GM12878 (cell line): ENCODE data around the gene ELANE. TPM values are rescaled to one million over a fixed set of nuclear protein-coding genes. Genes with fewer than 3 reads are reported as not detected.

Experiments
- ATAC-seq: fragments of 200-7000 bp; cut with Tn5 transposase; 3 replicates; pipeline ENCODE4 v1.9.1; 2020; ENCODE audit warnings: mild to moderate bottlenecking, moderate library complexity
- BruUV-seq: library from RNA; stranded (reverse); fragments of 400-500 nt; replicated peaks from 2 replicates; lab custom pipeline; 2021; lab: Mats Ljungman, UMichigan
- CTCF ChIA-PET: fragments of 300-600 bp; sonication (Branson Sonifier 250); formaldehyde crosslinking; extraction: SDS; loops from one replicate; lab custom pipeline; 2021; ENCODE audit warnings: inconsistent platforms; lab: Yijun Ruan, JAX
- POLR2A ChIA-PET: fragments of 350-600 bp; formaldehyde crosslinking; extraction: SDS; loops from one replicate; lab custom pipeline; 2021; ENCODE audit warnings: inconsistent platforms; lab: Charles Lee
- RAD21 ChIA-PET: fragments of 300-600 bp; sonication (Branson Sonifier 250); formaldehyde crosslinking; loops from one replicate; lab custom pipeline; 2023; ENCODE audit warnings: antibody characterized with exemption; ENCODE audit not compliant: unreplicated experiment; lab: Charles Lee
- SMC1A ChIA-PET: fragments of 300-600 bp; sonication (Branson Sonifier 250); formaldehyde crosslinking; loops from one replicate; lab custom pipeline; 2023; ENCODE audit not compliant: unreplicated experiment, uncharacterized antibody; lab: Charles Lee
- DNase-seq: peaks from one replicate; pipeline ENCODE4 v3.0.0-alpha.2; 2011; ENCODE audit warnings: low read depth, low spot score
- FAIRE-seq: peaks from 3 replicates; lab custom pipeline; 2011; peaks lifted over from hg19 to GRCh38; lab: Jason Lieb, UNC
- H2AFZ ChIP-seq: 2 replicates; pipeline ENCODE4 v1.6.0; 2011; ENCODE audit warnings: low read depth, low read length, control low read depth; ENCODE audit not compliant: control insufficient read depth
- H3K27ac ChIP-seq: 2 replicates; pipeline ENCODE4 v1.5.1; 2011; ENCODE audit warnings: control low read depth; ENCODE audit not compliant: control insufficient read depth, insufficient read depth
- H3K27me3 ChIP-seq, 2 experiments: replicated peaks in 1 of 2; 2 replicates each; pipeline versions ENCODE4 v1.6.0 to v1.6.1; 2011; ENCODE audit warnings: low read length in 1 of 2; ENCODE audit not compliant: control insufficient read depth in 2 of 2, insufficient read depth in 2 of 2
- H3K36me3 ChIP-seq, 2 experiments: 2 replicates each; pipeline ENCODE4 v1.5.1; 2011; ENCODE audit warnings: low read length in 1 of 2; ENCODE audit not compliant: control insufficient read depth in 2 of 2, insufficient read depth in 2 of 2
- H3K4me1 ChIP-seq: 2 replicates; pipeline ENCODE4 v1.6.1; 2011; ENCODE audit warnings: mild to moderate bottlenecking, low read length, moderate library complexity, mixed read lengths; ENCODE audit not compliant: control insufficient read depth, insufficient read depth
- H3K4me2 ChIP-seq: 2 replicates; pipeline ENCODE4 v1.6.0; 2011; ENCODE audit warnings: control low read depth; ENCODE audit not compliant: control insufficient read depth, insufficient read depth
- H3K4me3 ChIP-seq: fragments of 200-600 bp; sonication (generic); 2 replicates; pipeline ENCODE4 v1.5.1; 2016
- H3K79me2 ChIP-seq: 2 replicates; pipeline ENCODE4 v1.6.0; 2011; ENCODE audit warnings: low read length; ENCODE audit not compliant: control insufficient read depth, insufficient read depth
- H3K9ac ChIP-seq: 2 replicates; pipeline ENCODE4 v1.8.0; 2011; ENCODE audit warnings: low read length, control low read depth, mixed read lengths; ENCODE audit not compliant: control insufficient read depth, insufficient read depth
- H3K9me3 ChIP-seq: replicated peaks from 3 replicates; pipeline ENCODE4 v1.5.1; 2011; ENCODE audit warnings: mild to moderate bottlenecking, low read length; ENCODE audit not compliant: control insufficient read depth, insufficient read depth
- H4K20me1 ChIP-seq: 2 replicates; pipeline ENCODE4 v1.6.0; 2011; ENCODE audit not compliant: control insufficient read depth, insufficient read depth
- ATF2 ChIP-seq: IDR thresholded peaks from 2 replicates; pipeline ENCODE4 v1.6.1; 2012; ENCODE audit warnings: low read length, inconsistent platforms
- ATF3 ChIP-seq: IDR thresholded peaks from 2 replicates; pipeline ENCODE4 v1.6.1; 2011; ENCODE audit warnings: low read depth, mild to moderate bottlenecking, low read length, moderate library complexity, borderline replicate concordance; ENCODE audit errors: extremely low read depth
- CHD4 ChIP-seq: fragments of 200-600 bp; sonication (generic); IDR thresholded peaks from 2 replicates; pipeline ENCODE4 v1.6.1; 2016; ENCODE audit warnings: mild to moderate bottlenecking
- EGR1 ChIP-seq, 2 experiments: IDR thresholded peaks; 1 replicate in 1 of 2; 2 replicates in 1 of 2; pipeline ENCODE4 v1.6.1; 2011 to 2012; ENCODE audit warnings: low read depth in 2 of 2, low read length in 2 of 2, borderline replicate concordance in 1 of 2, mild to moderate bottlenecking in 1 of 2, moderate library complexity in 1 of 2
- HCFC1 ChIP-seq: fragments of 150-350 bp; IDR thresholded peaks from 2 replicates; pipeline ENCODE4 v1.6.1; 2014; ENCODE audit warnings: low read length
- JUND ChIP-seq: IDR thresholded peaks from 2 replicates; pipeline ENCODE4 v1.6.1; 2012; ENCODE audit warnings: low read depth, mild to moderate bottlenecking, low read length, improper control_type of control experiment, moderate library complexity
- KLF5 ChIP-seq: fragments of 450-650 bp; IDR thresholded peaks from 2 replicates; pipeline ENCODE4 v1.6.1; 2014; ENCODE audit warnings: mild to moderate bottlenecking; ENCODE audit not compliant: partially characterized antibody
- NR2C2 ChIP-seq: IDR thresholded peaks from 2 replicates; pipeline ENCODE4 v1.6.1; 2011; ENCODE audit warnings: borderline replicate concordance, low read depth; ENCODE audit not compliant: control insufficient read depth, insufficient read length
- RAD51 ChIP-seq: fragments of 450-650 bp; IDR thresholded peaks from 2 replicates; pipeline ENCODE4 v1.6.1; 2016; ENCODE audit warnings: moderate library complexity, mild to moderate bottlenecking, inconsistent platforms
- TAF1 ChIP-seq: IDR thresholded peaks from 2 replicates; pipeline ENCODE4 v1.6.1; 2011; ENCODE audit warnings: mild to moderate bottlenecking, low read depth, low read length, borderline replicate concordance
- ZBTB4 ChIP-seq: fragments of 450-650 bp; formaldehyde crosslinking; IDR thresholded peaks from 2 replicates; pipeline ENCODE4 v1.4.0; 2022; ENCODE audit warnings: mild to moderate bottlenecking, moderate library complexity
- ZBTB40 ChIP-seq: fragments of 450-650 bp; IDR thresholded peaks from 2 replicates; pipeline ENCODE4 v1.6.1; 2016; ENCODE audit warnings: mild to moderate bottlenecking, moderate library complexity, borderline replicate concordance
- WGBS: methylation state at CpG from one replicate; pipeline ENCODE4 v1.1.6; 2016; ENCODE audit warnings: low lambda C conversion rate; ENCODE audit not compliant: insufficient replicate concordance, insufficient coverage; ENCODE audit errors: missing lambda C conversion rate; 5-methylcytosine and 5-hydroxymethylcytosine counted together
- in situ Hi-C: fragments of 300-500 bp; cut with MboI; formaldehyde crosslinking; loops from 9 replicates; pipeline ENCODE4 v1.14.3; 2018; ENCODE audit warnings: mixed read lengths
- intact Hi-C: fragments of 100-400 bp; cut with micrococcal nuclease; formaldehyde crosslinking; loops from one replicate; pipeline ENCODE4 v1.14.2; 2022; ENCODE audit not compliant: unreplicated experiment
- polyA plus RNA-seq, 11 experiments: library from polyadenylated mRNA; depleted of rRNA in 4 of 11; unstranded in 6 of 11; stranded (reverse) in 5 of 11; fragments of >200 nt; fragmentation: Nextera tagmentation in 4 of 11; fragmentation: Illumina TruSeq in 1 of 11; extraction: Ambion mirVana in 4 of 11; extraction: Trizol in 1 of 11; gene quantifications; 1 replicate in 1 of 11; 2 replicates in 10 of 11; pipeline versions ENCODE4 v1.2.1 to v1.2.3, GENCODE V29; 2011 to 2016; ENCODE audit warnings: inconsistent platforms in 2 of 11, missing spikeins in 2 of 11, low read depth in 1 of 11
- total RNA-seq, 4 experiments: library from RNA; depleted of rRNA in 3 of 4; stranded (reverse); fragments of >200 nt in 3 of 4; fragmentation: Illumina TruSeq in 1 of 4; extraction: Trizol in 1 of 4; gene quantifications; 2 replicates each; pipeline versions ENCODE4 v1.2.1 to v1.2.3, GENCODE V29; 2013 to 2021

ELANE gene
- total and polyA plus RNA-seq, 10 of the 15 experiments (the other 5 are each of a cell fraction or from before 2014, with no cell fraction given), result not detected

GRCh38 chr19:854549-854948 is 2.4 kb downstream of the ELANE start:
- FAIRE-seq, result no peak
- BruUV-seq, result no TSS peak
- Histone ChIP-seq H3K27me3 (no peaks in the 10 kb centered on the region), H3K9me3 (no peaks in the 10 kb centered on the region), H3K4me3 (no peak overlapping the region), H3K36me3 (no peaks in the 10 kb centered on the region), H3K4me1 (no peaks in the 10 kb centered on the region), H2AFZ (no peak overlapping the region), H3K4me2 (no peak overlapping the region), H3K9ac (no peak overlapping the region), H3K27ac (no peak overlapping the region), H3K79me2 (no peaks in the 10 kb centered on the region), H4K20me1 (no peaks in the 10 kb centered on the region)
- ChIA-PET RAD21 (interaction anchor here (0.7 kb wide), 1 partner anchor 74 kb away, joined by 3 read pairs; no protein-coding TSS in a partner anchor), CTCF (interaction anchor here (2.2 kb wide), 1 partner anchor 9 kb away, joined by 8 read pairs; no protein-coding TSS in a partner anchor), POLR2A (no interaction called here), SMC1A (interaction anchor here (0.6 to 0.9 kb wide), 2 partner anchors 11 to 130 kb away, joined by 3 read pairs; partner anchors contain the start of gene WDR18)
- in situ Hi-C loops, result no loop called here
- ATAC-seq, result no peak
- WGBS, result 41% methylated on average over 6 of the region's 6 CpGs
- no peak for DNase-seq
- intact Hi-C loops, result no loop called here
- no peak for TF ChIP-seq ATF2
- no peak for TF ChIP-seq EGR1 (IDR thresholded peaks at IDR 0.05; ENCODE audit: borderline replicate concordance in 1 of 2, low read depth in 2 of 2, low read length in 2 of 2)
- no peak for TF ChIP-seq NR2C2
- no peak for TF ChIP-seq HCFC1
- no peak for TF ChIP-seq KLF5
- no peak for TF ChIP-seq ZBTB4 (CRISPR knock-in tag)
- TF ChIP-seq JUND, result no peak
- no peak for TF ChIP-seq ZBTB40
- TF ChIP-seq CHD4, result no peak
- TF ChIP-seq TAF1, result no peak
- no peak for TF ChIP-seq RAD51
- no peak for TF ChIP-seq ATF3
